Cardiac fibroblast (primary cell): ENCODE measurements around the gene CDH23.
A peak's percentile ranks its signal among the peaks of the same experiment; 100 is the strongest.
"Not testable (repeated sequence)": the region's sequence is repeated elsewhere in the genome, so short reads cannot be mapped to it uniquely, and the experiment has no call there.

ENCODE experiments used
- DNase-seq, 2 donors: peaks; one replicate each; pipeline versions ENCODE4 v3.0.0 to v3.0.0-alpha.2; 2010; ENCODE audit warnings: low read depth in 2 of 2
- H3K4me3 ChIP-seq, 2 donors: replicated peaks in 1 of 2; 1 replicate in 1 of 2; 2 replicates in 1 of 2; pipeline ENCODE4 v1.5.1; 2011; ENCODE audit warnings: low read depth in 2 of 2, low read length in 2 of 2, mild to moderate bottlenecking in 2 of 2, moderate library complexity in 1 of 2
- CTCF ChIP-seq: IDR thresholded peaks from one replicate; pipeline ENCODE4 v1.5.1; 2011; ENCODE audit warnings: low read depth, mild to moderate bottlenecking, low read length, inconsistent platforms

The CDH23 gene

DNA sequence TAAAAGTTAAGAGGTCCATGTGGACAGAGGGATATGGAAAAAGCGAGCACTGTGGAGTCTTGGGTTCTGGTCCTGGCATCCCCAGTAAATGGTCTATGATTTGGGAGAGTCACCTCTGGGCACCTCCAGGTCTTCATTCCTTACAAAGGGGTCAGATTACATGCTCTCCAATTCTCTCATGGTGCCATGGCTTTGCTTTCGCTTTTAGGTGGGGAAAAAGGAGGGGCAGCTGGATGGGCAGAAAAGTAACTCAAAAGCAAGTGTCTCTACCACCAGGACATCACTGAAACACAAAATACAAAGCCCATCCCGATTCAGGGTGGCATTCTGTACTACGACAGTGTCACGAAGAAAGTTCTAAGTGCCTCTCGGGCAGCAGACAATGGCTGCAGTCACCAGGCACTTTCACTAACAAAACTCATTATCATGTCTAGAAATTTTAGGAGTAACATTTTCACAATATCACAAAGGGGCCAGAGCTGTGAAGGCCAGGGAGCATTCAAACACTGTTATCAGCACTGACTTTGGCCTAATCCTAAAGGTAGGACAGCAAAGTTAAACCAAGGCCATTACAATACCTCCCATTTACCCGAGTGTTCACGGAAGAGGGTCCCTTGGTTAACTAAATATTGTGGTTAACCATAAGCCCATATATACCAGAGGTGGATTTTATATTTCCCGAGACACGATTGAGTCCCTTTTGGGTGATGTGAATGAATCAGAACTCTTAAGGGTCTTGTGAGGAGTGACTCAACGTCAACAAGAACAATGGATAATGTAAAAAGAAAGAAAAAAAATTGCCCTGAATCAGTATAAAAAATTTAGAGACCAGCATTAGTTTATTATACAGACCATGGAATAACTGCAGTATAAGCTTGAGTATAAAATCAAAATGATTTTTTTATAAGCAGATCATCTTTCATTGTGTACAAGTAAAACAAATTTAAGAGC is 451.9 kb downstream of the CDH23 start:
- no peak for TF ChIP-seq CTCF
- peak in 1 of 2 donors; percentile 68 for DNase-seq
- H3K4me3 ChIP-seq: peak overlapping the region in 1 of 2 donors; percentile 99

GRCh38 chr10:71849461-71849908 is 452.8 kb downstream of the CDH23 start:
- no peak for TF ChIP-seq CTCF
- peak overlapping the region; percentile 12 to 99 for H3K4me3 ChIP-seq
- DNase-seq: no peak

DNA sequence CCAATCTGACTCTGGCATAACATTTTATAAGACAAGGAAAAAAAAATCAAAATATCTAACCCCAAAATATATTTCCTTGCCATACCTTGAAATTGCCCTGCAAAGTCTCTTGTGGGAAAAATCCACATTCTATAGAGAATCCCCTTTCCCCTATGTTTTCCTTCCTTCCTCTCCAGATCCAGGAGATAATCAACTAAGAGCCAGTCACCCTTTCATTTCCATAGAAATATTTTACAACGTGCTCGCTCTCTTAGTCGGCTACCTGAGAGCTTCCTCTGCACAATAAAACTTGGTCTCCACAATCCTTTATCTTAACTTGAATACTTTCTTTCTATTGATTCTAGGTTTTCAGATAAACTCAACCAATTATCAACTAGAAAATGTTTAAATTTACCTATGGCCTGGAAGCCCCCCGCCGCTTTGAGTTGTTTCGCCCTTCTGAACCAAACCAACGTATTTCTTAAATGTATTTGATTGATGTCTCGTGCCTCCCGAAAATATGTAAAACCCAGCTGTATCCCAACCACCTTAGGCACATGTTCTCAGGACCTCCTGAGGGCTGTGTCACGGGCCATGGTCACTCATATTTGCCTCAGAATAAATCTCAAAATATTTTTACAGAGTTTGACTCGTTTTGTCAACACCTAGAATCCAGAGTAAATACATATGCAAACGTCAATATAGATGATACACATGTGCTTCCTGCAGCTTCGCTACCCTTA is 453.5 kb downstream of the CDH23 start:
- no peak for DNase-seq
- TF ChIP-seq CTCF: no peak
- H3K4me3 ChIP-seq: peak overlapping the region; percentile 98 to 99

DNA sequence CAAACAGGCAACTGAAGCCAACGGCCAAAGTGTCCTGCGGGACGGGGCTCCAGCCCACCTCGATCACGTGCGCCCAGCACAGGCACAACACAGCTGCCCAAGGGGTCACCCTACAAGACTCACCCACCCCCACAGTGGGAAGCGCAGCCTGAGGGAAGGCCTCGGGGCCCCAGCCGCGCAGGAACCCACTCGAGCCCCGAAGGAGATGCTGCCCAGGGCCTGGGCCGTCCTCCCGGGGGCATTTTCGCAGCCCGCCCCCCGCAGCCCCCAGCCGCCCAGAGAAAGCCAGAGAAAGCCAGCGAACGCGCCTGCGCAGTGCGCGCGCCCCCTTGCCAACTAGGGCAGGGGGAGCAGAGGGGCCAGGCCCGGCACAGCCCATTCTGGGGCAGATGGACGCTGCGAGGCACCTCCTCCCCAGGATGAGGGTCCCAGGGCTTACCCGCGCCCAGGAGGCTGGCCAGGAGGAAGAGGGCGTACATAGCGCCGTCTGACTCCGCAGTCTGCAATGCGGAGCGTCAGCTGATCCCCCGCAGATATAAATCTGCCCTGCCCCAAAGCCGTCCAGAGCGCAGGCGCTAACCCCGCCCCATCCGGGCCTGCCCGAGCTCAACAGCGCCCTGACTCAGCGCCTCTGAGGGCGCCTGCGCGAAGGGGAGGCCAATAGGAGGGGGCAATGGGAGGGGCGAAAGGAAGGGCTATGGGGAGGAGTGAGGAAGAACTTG is 454.2 kb downstream of the CDH23 start, which contains the start of gene PSAP:
PSAP (minus strand) TSS at position 509 of the 722 bp plus-strand sequence; CDS start at position 479, 30 bp downstream.
- TF ChIP-seq CTCF: no peak
- peak; percentile 98 for DNase-seq
- peak within 1 kb of the TSS; percentile 98 to 99 for H3K4me3 ChIP-seq

DNA sequence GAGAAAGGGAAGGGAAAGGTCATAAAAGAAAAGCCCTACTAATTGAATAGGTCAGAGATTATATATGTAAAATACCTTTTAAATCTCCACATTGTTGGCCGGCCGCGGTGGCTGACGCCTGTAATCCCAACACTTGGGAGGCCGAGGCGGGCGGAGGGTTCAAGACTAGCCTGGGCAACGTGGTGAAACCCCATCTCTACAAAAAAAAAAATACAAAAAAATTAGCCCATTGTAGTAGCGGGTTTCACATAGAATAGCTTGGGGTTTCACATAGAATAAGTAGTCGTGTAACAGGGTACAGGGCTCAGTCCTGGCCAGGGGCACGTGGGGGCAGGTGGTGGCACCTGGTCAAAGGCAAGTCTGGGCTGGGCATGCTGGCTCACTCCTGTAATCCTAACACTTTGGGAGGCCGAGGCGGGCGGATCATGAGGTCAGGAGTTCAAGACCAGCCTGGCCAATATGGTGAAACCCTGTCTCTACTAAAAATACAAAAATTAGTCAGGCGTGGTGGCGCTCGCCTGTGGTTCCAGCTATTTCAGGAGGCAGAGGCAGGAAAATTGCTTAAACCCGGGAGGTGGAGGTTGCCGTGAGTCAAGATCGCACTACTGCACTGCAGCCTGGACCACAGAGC is 454.9 kb downstream of the CDH23 start:
- not testable (repeated sequence) for DNase-seq
- H3K4me3 ChIP-seq: peak overlapping the region in 1 of 2 donors; percentile 98

- TF ChIP-seq CTCF: no peak
- H3K4me3 ChIP-seq: no peak overlapping the region
- no peak for DNase-seq
Measured at GRCh38 chr10:71852355-71852937, 455.7 kb downstream of the CDH23 start.
